GM19043 (cell line): ENCODE results near the gene NTM.

Experiments used
- ATAC-seq: cut with Tn5 transposase; IDR thresholded peaks from one replicate; pipeline ENCODE4 v1.9.1; 2021; ENCODE audit warnings: low read depth; ENCODE audit not compliant: unreplicated experiment

NTM gene

GRCh38 chr11:131868629-131869507 is 498.5 kb downstream of the NTM start:
- ATAC-seq, result no peak

GRCh38 chr11:131870305-131870704 is 499.9 kb downstream of the NTM start:
- no peak for ATAC-seq

- ATAC-seq, result no peak
These were observed 500.6 kb downstream of the NTM start for GRCh38 chr11:131871006-131871405.

- ATAC-seq, result no peak
These were observed 503.7 kb downstream of the NTM start for GRCh38 chr11:131874070-131874469.

- no peak for ATAC-seq
These were observed 505.2 kb downstream of the NTM start for GRCh38 chr11:131875611-131876010.

- no peak for ATAC-seq
These were observed 507.0 kb downstream of the NTM start for GRCh38 chr11:131877246-131877942.

GRCh38 chr11:131880316-131880715 is 509.9 kb downstream of the NTM start:
- no peak for ATAC-seq

- ATAC-seq, result no peak
These were observed 510.6 kb downstream of the NTM start for GRCh38 chr11:131880976-131881375.

- ATAC-seq, result no peak
These were observed 512.9 kb downstream of the NTM start for GRCh38 chr11:131883332-131883731.

GRCh38 chr11:131884461-131885073 is 514.2 kb downstream of the NTM start:
- peak; percentile 84 for ATAC-seq

GRCh38 chr11:131885431-131885830 is 515.0 kb downstream of the NTM start:
- ATAC-seq, result no peak

GRCh38 chr11:131886201-131886600 is 515.8 kb downstream of the NTM start:
- no peak for ATAC-seq

- no peak for ATAC-seq
These were observed 517.9 kb downstream of the NTM start for GRCh38 chr11:131888230-131888855.

- peak; percentile 18 for ATAC-seq
These were observed 518.7 kb downstream of the NTM start for GRCh38 chr11:131889146-131889577.

- ATAC-seq, result no peak
These were observed 519.6 kb downstream of the NTM start for GRCh38 chr11:131889760-131890581.

- ATAC-seq, result peak; percentile 88
These were observed 522.9 kb downstream of the NTM start for GRCh38 chr11:131893103-131893890.

GRCh38 chr11:131893988-131894387 is 523.6 kb downstream of the NTM start:
- ATAC-seq, result no peak

GRCh38 chr11:131894615-131895544 is 524.5 kb downstream of the NTM start:
- ATAC-seq, result no peak
